HUES6 (cell line): Measurements from ENCODE around the gene NINJ2.

Experiments used
- H3K27ac ChIP-seq: 2 replicates; pipeline ENCODE4 v1.7.0; 2013; ENCODE audit warnings: low read depth, mild to moderate bottlenecking, low read length, inconsistent platforms
- H3K27me3 ChIP-seq: 2 replicates; pipeline ENCODE4 v1.6.1; 2013; ENCODE audit warnings: low read length; ENCODE audit not compliant: control insufficient read depth, insufficient read depth
- H3K36me3 ChIP-seq: 2 replicates; pipeline ENCODE4 v1.6.1; 2013; ENCODE audit warnings: low read length; ENCODE audit not compliant: control insufficient read depth, insufficient read depth
- H3K4me1 ChIP-seq: 2 replicates; pipeline ENCODE4 v1.6.1; 2013; ENCODE audit warnings: low read length; ENCODE audit not compliant: control insufficient read depth, insufficient read depth
- H3K4me3 ChIP-seq: 2 replicates; pipeline ENCODE4 v1.5.1; 2013; ENCODE audit warnings: low read depth, low read length
- H3K9ac ChIP-seq: one replicate; pipeline ENCODE4 v1.6.1; 2013; ENCODE audit warnings: mild to moderate bottlenecking, low read length
- H3K9me3 ChIP-seq: 2 replicates; pipeline ENCODE4 v1.6.1; 2013; ENCODE audit warnings: low read depth, low read length; ENCODE audit not compliant: control insufficient read depth, insufficient read depth

NINJ2 gene

GRCh38 chr12:544142-544541 is 119.1 kb downstream of the NINJ2 start:
- Histone ChIP-seq H3K4me3 (no peak overlapping the region), H3K36me3 (no peaks in the 10 kb centered on the region; the same call in 1 of the 2 replicates)

GRCh38 chr12:543114-543451 is 120.2 kb downstream of the NINJ2 start:
- H3K27ac ChIP-seq = no peak overlapping the region

More at GRCh38 chr12:544142-544541, 119.1 kb downstream of the NINJ2 start:
- H3K9me3 ChIP-seq = no peaks in the 10 kb centered on the region
- H3K9ac ChIP-seq = no peak overlapping the region
- peaks cover 4% of the 10 kb centered on the region; the same call in 1 of the 2 replicates for H3K27me3 ChIP-seq
- no peak overlapping the region for H3K27ac ChIP-seq
- H3K4me1 ChIP-seq = peaks cover 27% of the 10 kb centered on the region

GRCh38 chr12:542395-543113 is 120.7 kb downstream of the NINJ2 start:
- Histone ChIP-seq H3K9me3 (no peaks in the 10 kb centered on the region), H3K27ac (no peak overlapping the region), H3K36me3 (no peaks in the 10 kb centered on the region), H3K9ac (no peak overlapping the region), H3K4me1 (peaks cover 27% of the 10 kb centered on the region), H3K27me3 (peaks cover 4% of the 10 kb centered on the region; the same call in 1 of the 2 replicates), H3K4me3 (no peak overlapping the region)

More at GRCh38 chr12:543114-543451, 120.2 kb downstream of the NINJ2 start:
- no peaks in the 10 kb centered on the region for H3K9me3 ChIP-seq
- H3K9ac ChIP-seq = no peak overlapping the region
- H3K36me3 ChIP-seq = no peaks in the 10 kb centered on the region
- H3K4me1 ChIP-seq = peaks cover 27% of the 10 kb centered on the region
- peaks cover 4% of the 10 kb centered on the region; the same call in 1 of the 2 replicates for H3K27me3 ChIP-seq
- H3K4me3 ChIP-seq = no peak overlapping the region

- Histone ChIP-seq H3K27me3 (peaks cover 4% of the 10 kb centered on the region; the same call in 1 of the 2 replicates), H3K4me3 (no peak overlapping the region), H3K27ac (no peak overlapping the region), H3K9me3 (no peaks in the 10 kb centered on the region), H3K4me1 (peaks cover 30% of the 10 kb centered on the region), H3K9ac (no peak overlapping the region), H3K36me3 (no peaks in the 10 kb centered on the region)
These were observed 121.4 kb downstream of the NINJ2 start for GRCh38 chr12:541676-542324.

GRCh38 chr12:539540-540310 is 123.5 kb downstream of the NINJ2 start:
- H3K4me1 ChIP-seq = peaks cover 32% of the 10 kb centered on the region
- no peaks in the 10 kb centered on the region for H3K9me3 ChIP-seq
- H3K4me3 ChIP-seq = no peak overlapping the region
- H3K27ac ChIP-seq = no peak overlapping the region
- no peak overlapping the region for H3K9ac ChIP-seq
- H3K36me3 ChIP-seq = no peaks in the 10 kb centered on the region
- H3K27me3 ChIP-seq = no peaks in the 10 kb centered on the region

GRCh38 chr12:538731-539539 is 124.3 kb downstream of the NINJ2 start:
- no peaks in the 10 kb centered on the region for H3K9me3 ChIP-seq
- no peaks in the 10 kb centered on the region for H3K36me3 ChIP-seq
- peaks cover 32% of the 10 kb centered on the region for H3K4me1 ChIP-seq
- H3K27ac ChIP-seq = no peak overlapping the region
- H3K4me3 ChIP-seq = no peak overlapping the region
- H3K27me3 ChIP-seq = no peaks in the 10 kb centered on the region
- no peak overlapping the region for H3K9ac ChIP-seq

GRCh38 chr12:537772-538171 is 125.5 kb downstream of the NINJ2 start:
- peaks cover under 1% of the 10 kb centered on the region; the same call in 1 of the 2 replicates for H3K9me3 ChIP-seq
- no peak overlapping the region for H3K9ac ChIP-seq

GRCh38 chr12:536751-537245 is 126.4 kb downstream of the NINJ2 start:
- Histone ChIP-seq H3K27ac (no peak overlapping the region), H3K4me1 (peaks cover 22% of the 10 kb centered on the region), H3K36me3 (no peaks in the 10 kb centered on the region), H3K27me3 (no peaks in the 10 kb centered on the region), H3K9ac (no peak overlapping the region), H3K9me3 (peaks cover 9% of the 10 kb centered on the region; the same call in 1 of the 2 replicates), H3K4me3 (no peak overlapping the region)

More at GRCh38 chr12:537772-538171, 125.5 kb downstream of the NINJ2 start:
- H3K36me3 ChIP-seq = no peaks in the 10 kb centered on the region
- H3K27me3 ChIP-seq = no peaks in the 10 kb centered on the region
- H3K27ac ChIP-seq = no peak overlapping the region
- peaks cover 32% of the 10 kb centered on the region for H3K4me1 ChIP-seq
- no peak overlapping the region for H3K4me3 ChIP-seq

GRCh38 chr12:535396-535795 is 127.8 kb downstream of the NINJ2 start:
- no peak overlapping the region for H3K9ac ChIP-seq
- no peaks in the 10 kb centered on the region for H3K27me3 ChIP-seq
- peaks cover 9% of the 10 kb centered on the region; the same call in 1 of the 2 replicates for H3K9me3 ChIP-seq
- H3K4me1 ChIP-seq = peaks cover 14% of the 10 kb centered on the region
- no peaks in the 10 kb centered on the region for H3K36me3 ChIP-seq
- H3K27ac ChIP-seq = no peak overlapping the region
- H3K4me3 ChIP-seq = no peak overlapping the region

GRCh38 chr12:534216-534615 is 129.0 kb downstream of the NINJ2 start:
- Histone ChIP-seq H3K4me1 (peaks cover 8% of the 10 kb centered on the region), H3K36me3 (no peaks in the 10 kb centered on the region), H3K27me3 (no peaks in the 10 kb centered on the region)

More at GRCh38 chr12:534216-534615, 129.0 kb downstream of the NINJ2 start:
- Histone ChIP-seq H3K27ac (no peak overlapping the region), H3K9me3 (peaks cover 16% of the 10 kb centered on the region), H3K9ac (no peak overlapping the region), H3K4me3 (no peak overlapping the region)
